Neural cell (in vitro differentiated cells): Measurements from ENCODE around the gene ZNF292. TPM values are rescaled to one million over a fixed set of nuclear protein-coding genes. Genes with fewer than 3 reads are reported as not detected.

ENCODE experiments used
- H2AFZ ChIP-seq: fragments of 200-600, 300-800 bp; sonication (generic), shearing (Covaris generic); 2 replicates; pipeline ENCODE4 v1.6.0; 2014; ENCODE audit warnings: low read depth, mild to moderate bottlenecking, antibody characterized with exemption, low read length, moderate library complexity
- H3F3A ChIP-seq: fragments of 200-600 bp; shearing (Covaris generic); 2 replicates; pipeline ENCODE4 v1.6.1; 2016; ENCODE audit warnings: mild to moderate bottlenecking, moderate library complexity, mixed read lengths, antibody characterized with exemption, low read length; ENCODE audit not compliant: insufficient read depth, poor library complexity, severe bottlenecking
- H3K27ac ChIP-seq: fragments of 200-600, 300-800 bp; sonication (generic), shearing (Covaris generic); 2 replicates; pipeline ENCODE4 v1.5.1; 2014; ENCODE audit warnings: mild to moderate bottlenecking, low read length, moderate library complexity
- H3K27me3 ChIP-seq: fragments of 300-800, 200-600 bp; sonication (generic), shearing (Covaris generic); 2 replicates; pipeline ENCODE4 v1.6.0; 2014; ENCODE audit warnings: mild to moderate bottlenecking, low read depth, low read length, moderate library complexity; ENCODE audit not compliant: insufficient read depth
- H3K36me3 ChIP-seq: fragments of 300-800, 200-600 bp; sonication (generic), shearing (Covaris generic); 2 replicates; pipeline ENCODE4 v1.5.1; 2014; ENCODE audit warnings: mild to moderate bottlenecking, antibody characterized with exemption, low read length, moderate library complexity; ENCODE audit not compliant: insufficient read depth
- H3K4me2 ChIP-seq: fragments of 300-800, 200-600 bp; sonication (generic), shearing (Covaris generic); 2 replicates; pipeline ENCODE4 v1.6.0; 2014; ENCODE audit warnings: mild to moderate bottlenecking, low read length
- H3K4me3 ChIP-seq: fragments of 300-800, 200-600 bp; sonication (generic), shearing (Covaris generic); 2 replicates; pipeline ENCODE4 v1.5.1; 2014; ENCODE audit warnings: mild to moderate bottlenecking, low read length, moderate library complexity
- H3K79me2 ChIP-seq: fragments of 200-600 bp; shearing (Covaris generic); replicated peaks from 2 replicates; pipeline ENCODE4 v1.6.0; 2014; ENCODE audit warnings: mild to moderate bottlenecking, low read length, moderate library complexity; ENCODE audit not compliant: insufficient read depth
- H3K9ac ChIP-seq: fragments of 300-800, 200-600 bp; sonication (generic), shearing (Covaris generic); 2 replicates; pipeline ENCODE4 v1.6.1; 2016; ENCODE audit warnings: mild to moderate bottlenecking, low read length, mixed read lengths
- H3K9me2 ChIP-seq: fragments of 200-600 bp; shearing (Covaris generic); 2 replicates; pipeline ENCODE4 v1.6.1; 2016; ENCODE audit warnings: mild to moderate bottlenecking, low read length, mixed read lengths; ENCODE audit not compliant: insufficient read depth
- H3K9me3 ChIP-seq: fragments of 200-600, 300-800 bp; sonication (generic), shearing (Covaris generic); 2 replicates; pipeline ENCODE4 v1.6.1; 2016; ENCODE audit warnings: mild to moderate bottlenecking, mixed run types, low read length, moderate library complexity, mixed read lengths
- H4K20me1 ChIP-seq: fragments of 200-600 bp; shearing (Covaris generic); 2 replicates; pipeline ENCODE4 v1.6.1; 2016; ENCODE audit warnings: mild to moderate bottlenecking, mixed run types; ENCODE audit not compliant: insufficient read depth
- CTCF ChIP-seq: fragments of 450-650 bp; IDR thresholded peaks from 2 replicates; pipeline ENCODE4 v1.5.1; 2014; ENCODE audit warnings: antibody characterized with exemption, mild to moderate bottlenecking, moderate library complexity; ENCODE audit not compliant: poor library complexity, severe bottlenecking
- EP300 ChIP-seq: fragments of 450-650 bp; conservative IDR thresholded peaks from 2 replicates; pipeline ENCODE4 v1.6.1; 2014; ENCODE audit warnings: antibody characterized with exemption, mild to moderate bottlenecking, moderate library complexity; ENCODE audit not compliant: poor library complexity, severe bottlenecking
- EZH2 ChIP-seq: fragments of 200-600, 300-800 bp; shearing (Covaris generic), sonication (generic); IDR thresholded peaks from 2 replicates; pipeline ENCODE4 v1.6.1; 2014; ENCODE audit warnings: antibody characterized with exemption, low read length, borderline replicate concordance, mild to moderate bottlenecking; ENCODE audit not compliant: insufficient read depth, poor library complexity, severe bottlenecking
- MXI1 ChIP-seq: fragments of 450-650 bp; conservative IDR thresholded peaks from 2 replicates; pipeline ENCODE4 v1.6.1; 2014; ENCODE audit warnings: antibody characterized with exemption, mild to moderate bottlenecking; ENCODE audit not compliant: poor library complexity, severe bottlenecking
- POLR2AphosphoS5 ChIP-seq: IDR thresholded peaks from 2 replicates; pipeline ENCODE4 v1.6.1; 2012
- RAD21 ChIP-seq: fragments of 450-650 bp; conservative IDR thresholded peaks from 2 replicates; pipeline ENCODE4 v1.6.1; 2014; ENCODE audit warnings: antibody characterized with exemption, mild to moderate bottlenecking, moderate library complexity
- REST ChIP-seq: IDR thresholded peaks from 2 replicates; pipeline ENCODE4 v1.6.1; 2012; ENCODE audit warnings: borderline replicate concordance
- SMC3 ChIP-seq: fragments of 450-650 bp; conservative IDR thresholded peaks from 2 replicates; pipeline ENCODE4 v1.6.1; 2014; ENCODE audit warnings: antibody characterized with exemption, mild to moderate bottlenecking, moderate library complexity; ENCODE audit not compliant: poor library complexity
- TAF1 ChIP-seq: IDR thresholded peaks from 2 replicates; pipeline ENCODE4 v1.6.1; 2012; ENCODE audit warnings: low read depth
- polyA plus RNA-seq: library from polyadenylated mRNA; depleted of rRNA; stranded (reverse); fragments of >200 nt; gene quantifications from 2 replicates; pipeline ENCODE4 v1.2.3, GENCODE V29; 2014

ZNF292 gene
- polyA plus RNA-seq, 1 donor from 2014 or later = 29.8 TPM

GRCh38 chr6:87222676-87223075 lies 67.3 kb downstream of the ZNF292 start:
- no peak overlapping the region for H3K9ac ChIP-seq
- no peak overlapping the region for H2AFZ ChIP-seq
- H3K27ac ChIP-seq = no peak overlapping the region
- H4K20me1 ChIP-seq = no peaks in the 10 kb centered on the region
- no peaks in the 10 kb centered on the region for H3K9me2 ChIP-seq
- peaks cover 26% of the 10 kb centered on the region for H3K36me3 ChIP-seq
- H3K4me3 ChIP-seq = no peak overlapping the region
- H3K27me3 ChIP-seq = no peaks in the 10 kb centered on the region
- no peak for TF ChIP-seq MXI1
- no peak for TF ChIP-seq EZH2
- no peak for TF ChIP-seq POLR2AphosphoS5
- TF ChIP-seq TAF1 = no peak
- TF ChIP-seq EP300 = no peak
- no peak for TF ChIP-seq REST
- no peak for TF ChIP-seq SMC3
- no peak for TF ChIP-seq CTCF
- TF ChIP-seq RAD21 = no peak
- H3K9me3 ChIP-seq = peaks cover 4% of the 10 kb centered on the region
- H3K4me2 ChIP-seq = no peak overlapping the region
- no peaks in the 10 kb centered on the region for H3F3A ChIP-seq
- H3K79me2 ChIP-seq = peaks cover 15% of the 10 kb centered on the region

- Histone ChIP-seq H3K36me3 (peaks cover 24% of the 10 kb centered on the region), H3K9ac (no peak overlapping the region), H3K9me3 (peaks cover 4% of the 10 kb centered on the region), H3K27ac (no peak overlapping the region), H3K4me3 (no peak overlapping the region), H4K20me1 (no peaks in the 10 kb centered on the region), H3K27me3 (no peaks in the 10 kb centered on the region), H3F3A (no peaks in the 10 kb centered on the region), H2AFZ (no peak overlapping the region), H3K9me2 (no peaks in the 10 kb centered on the region), H3K79me2 (peaks cover 17% of the 10 kb centered on the region), H3K4me2 (no peak overlapping the region)
- TF ChIP-seq MXI1 (no peak), RAD21 (no peak), EP300 (no peak), REST (no peak), CTCF (no peak), POLR2AphosphoS5 (no peak), TAF1 (no peak), EZH2 (no peak), SMC3 (no peak)
Measured at GRCh38 chr6:87224971-87225370, 69.6 kb downstream of the ZNF292 start.
